Astrocyte (in vitro differentiated cells and primary cell): ENCODE results near the gene ERO1B. TPM values are rescaled to one million over a fixed set of nuclear protein-coding genes. Genes with fewer than 3 reads are reported as not detected.

ENCODE experiments used
- DNase-seq: peaks from one replicate; pipeline ENCODE4 v3.0.0-alpha.2; 2010; ENCODE audit warnings: low read depth
- FAIRE-seq: peaks from 2 replicates; lab custom pipeline; 2011; peaks lifted over from hg19 to GRCh38; lab: Jason Lieb, UNC
- H2AFZ ChIP-seq: 2 replicates; pipeline ENCODE4 v1.6.0; 2012; ENCODE audit warnings: low read depth, low read length, inconsistent platforms
- H3K27ac ChIP-seq: 2 replicates; pipeline ENCODE4 v1.5.1; 2011; ENCODE audit warnings: low read depth, low read length, inconsistent platforms
- H3K27me3 ChIP-seq: 2 replicates; pipeline ENCODE4 v1.6.0; 2011; ENCODE audit warnings: low read length, inconsistent platforms; ENCODE audit not compliant: insufficient read depth
- H3K36me3 ChIP-seq: 2 replicates; pipeline ENCODE4 v1.5.1; 2011; ENCODE audit warnings: low read length, inconsistent platforms; ENCODE audit not compliant: insufficient read depth
- H3K4me1 ChIP-seq: 2 replicates; pipeline ENCODE4 v1.5.1; 2011; ENCODE audit warnings: low read length, inconsistent platforms; ENCODE audit not compliant: insufficient read depth
- H3K4me2 ChIP-seq: 2 replicates; pipeline ENCODE4 v1.6.0; 2012; ENCODE audit warnings: low read length, inconsistent platforms
- H3K4me3 ChIP-seq: 2 replicates; pipeline ENCODE4 v1.5.1; 2011; ENCODE audit warnings: low read depth, mild to moderate bottlenecking, low read length, inconsistent platforms; ENCODE audit not compliant: insufficient read depth
- H3K79me2 ChIP-seq: 2 replicates; pipeline ENCODE4 v1.6.0; 2012; ENCODE audit warnings: mild to moderate bottlenecking, low read length, inconsistent platforms; ENCODE audit not compliant: insufficient read depth
- H3K9ac ChIP-seq: 2 replicates; pipeline ENCODE4 v1.6.0; 2012; ENCODE audit warnings: mild to moderate bottlenecking, low read length, inconsistent platforms
- H3K9me3 ChIP-seq: 2 replicates; pipeline ENCODE4 v1.5.1; 2012; ENCODE audit warnings: low read depth, mild to moderate bottlenecking, low read length, inconsistent platforms; ENCODE audit not compliant: insufficient read depth
- H4K20me1 ChIP-seq: 2 replicates; pipeline ENCODE4 v1.6.0; 2012; ENCODE audit warnings: low read length, inconsistent platforms; ENCODE audit not compliant: insufficient read depth
- H3K27ac Mint-ChIP-seq: one replicate; pipeline ENCODE4 v1.8.0; 2021; ENCODE audit warnings: mild to moderate bottlenecking, mixed read lengths; ENCODE audit not compliant: unreplicated experiment
- H3K27me3 Mint-ChIP-seq: one replicate; pipeline ENCODE4 v1.8.0; 2021; ENCODE audit warnings: low read depth, mixed read lengths; ENCODE audit not compliant: unreplicated experiment
- H3K36me3 Mint-ChIP-seq: one replicate; pipeline ENCODE4 v1.8.0; 2021; ENCODE audit warnings: low read depth, mixed read lengths; ENCODE audit not compliant: unreplicated experiment
- H3K4me1 Mint-ChIP-seq: one replicate; pipeline ENCODE4 v1.8.0; 2021; ENCODE audit warnings: low read depth, mixed read lengths; ENCODE audit not compliant: unreplicated experiment
- H3K4me3 Mint-ChIP-seq: one replicate; pipeline ENCODE4 v1.8.0; 2021; ENCODE audit warnings: mild to moderate bottlenecking, moderate library complexity, mixed read lengths; ENCODE audit not compliant: unreplicated experiment
- H3K9me3 Mint-ChIP-seq: one replicate; pipeline ENCODE4 v1.8.0; 2021; ENCODE audit warnings: mild to moderate bottlenecking, mixed read lengths; ENCODE audit not compliant: unreplicated experiment
- CTCF ChIP-seq: IDR thresholded peaks from 2 replicates; pipeline ENCODE4 v1.5.1; 2011; ENCODE audit warnings: low read depth, mild to moderate bottlenecking, inconsistent platforms, low read length, moderate library complexity; ENCODE audit not compliant: insufficient read depth
- EZH2 ChIP-seq: IDR thresholded peaks from 2 replicates; pipeline ENCODE4 v1.6.1; 2012; ENCODE audit warnings: mild to moderate bottlenecking, low read length, inconsistent platforms; ENCODE audit not compliant: insufficient read depth
- total RNA-seq: library from RNA; stranded (reverse); gene quantifications from 2 replicates; pipeline ENCODE4 v1.2.1, GENCODE V29; 2021

The ERO1B gene
- total RNA-seq, 1 donor from 2014 or later = 1.5 TPM

GRCh38 chr1:236181059-236181458 is 100.7 kb downstream of the ERO1B start:
- no peak overlapping the region for H3K27ac Mint-ChIP-seq
- Histone ChIP-seq H3K4me2 (peak overlapping the region; percentile 13), H3K9me3 (no peaks in the 10 kb centered on the region), H3K9ac (no peak overlapping the region), H4K20me1 (no peaks in the 10 kb centered on the region), H2AFZ (no peak overlapping the region), H3K27me3 (no peaks in the 10 kb centered on the region), H3K36me3 (no peaks in the 10 kb centered on the region), H3K79me2 (no peaks in the 10 kb centered on the region), H3K27ac (no peak overlapping the region), H3K4me1 (no peaks in the 10 kb centered on the region), H3K4me3 (no peak overlapping the region)
- TF ChIP-seq EZH2 = no peak
- no peak for TF ChIP-seq CTCF
- no peaks in the 10 kb centered on the region for H3K4me1 Mint-ChIP-seq
- peaks cover 6% of the 10 kb centered on the region for H3K36me3 Mint-ChIP-seq
- H3K27me3 Mint-ChIP-seq = no peaks in the 10 kb centered on the region
- DNase-seq (peak; percentile 15), FAIRE-seq (peak; percentile 32)
- no peak overlapping the region for H3K4me3 Mint-ChIP-seq
- H3K9me3 Mint-ChIP-seq = no peaks in the 10 kb centered on the region

- no peaks in the 10 kb centered on the region for H3K27me3 Mint-ChIP-seq
- no peak overlapping the region for H2AFZ ChIP-seq
- H3K36me3 ChIP-seq = no peaks in the 10 kb centered on the region
- H3K4me3 Mint-ChIP-seq = no peak overlapping the region
- H3K79me2 ChIP-seq = no peaks in the 10 kb centered on the region
- no peaks in the 10 kb centered on the region for H4K20me1 ChIP-seq
- H3K4me1 Mint-ChIP-seq = no peaks in the 10 kb centered on the region
- H3K27ac Mint-ChIP-seq = no peak overlapping the region
- H3K9me3 ChIP-seq = no peaks in the 10 kb centered on the region
- H3K9me3 Mint-ChIP-seq = no peaks in the 10 kb centered on the region
- H3K4me3 ChIP-seq = no peak overlapping the region
- TF ChIP-seq CTCF (no peak), EZH2 (no peak)
- H3K4me1 ChIP-seq = no peaks in the 10 kb centered on the region
- no peak overlapping the region for H3K4me2 ChIP-seq
- no peaks in the 10 kb centered on the region for H3K27me3 ChIP-seq
- H3K9ac ChIP-seq = no peak overlapping the region
- H3K36me3 Mint-ChIP-seq = peaks cover 6% of the 10 kb centered on the region
- no peak for DNase-seq
- H3K27ac ChIP-seq = no peak overlapping the region
- no peak for FAIRE-seq
Measured at GRCh38 chr1:236179634-236180033, 102.1 kb downstream of the ERO1B start.

GRCh38 chr1:236176337-236177336 is 105.1 kb downstream of the ERO1B start:
- Histone ChIP-seq H3K27ac (no peak overlapping the region), H3K4me1 (no peaks in the 10 kb centered on the region), H3K9ac (no peak overlapping the region), H3K9me3 (no peaks in the 10 kb centered on the region), H3K79me2 (no peaks in the 10 kb centered on the region), H4K20me1 (no peaks in the 10 kb centered on the region), H3K4me2 (no peak overlapping the region), H3K27me3 (no peaks in the 10 kb centered on the region), H3K36me3 (no peaks in the 10 kb centered on the region), H2AFZ (no peak overlapping the region), H3K4me3 (no peak overlapping the region)
- Mint-ChIP-seq H3K4me1 (no peaks in the 10 kb centered on the region), H3K9me3 (no peaks in the 10 kb centered on the region), H3K27ac (no peak overlapping the region), H3K4me3 (no peak overlapping the region), H3K36me3 (peaks cover 6% of the 10 kb centered on the region), H3K27me3 (no peaks in the 10 kb centered on the region)
- FAIRE-seq (no peak), DNase-seq (no peak)
- no peak for TF ChIP-seq CTCF
- TF ChIP-seq EZH2 = no peak
